ENCODE data around the gene DYRK1A. TPM values are rescaled to one million over a fixed set of nuclear protein-coding genes. Genes with fewer than 3 reads are reported as not detected.
"Not testable (repeated sequence)": the region's sequence is repeated elsewhere in the genome, so short reads cannot be mapped to it uniquely, and the experiment has no call there.

The DYRK1A gene
- total RNA-seq, 6 experiments from 2014 or later: 35.8 to 47.3 (median 42.5) TPM

- no peak for DNase-seq
- no peak for TF ChIP-seq CTCF (IDR thresholded peaks at IDR 0.05)
- Mint-ChIP-seq H3K4me3 (no peak overlapping the region), H3K27ac (no peak overlapping the region), H3K9me3 (no peaks in the 10 kb centered on the region), H3K36me3 (ENCODE audit: low read depth) (peaks cover 30% of the 10 kb centered on the region), H3K27me3 (ENCODE audit: insufficient read depth) (peaks cover 3% of the 10 kb centered on the region; the same call in 1 of the 2 replicates), H3K4me1 (ENCODE audit: low read depth) (peaks cover 7% of the 10 kb centered on the region; the same call in 1 of the 2 replicates)
These were observed 154.2 kb downstream of the DYRK1A start for GRCh38 chr21:37520801-37521200.

- Mint-ChIP-seq H3K36me3 (ENCODE audit: low read depth) (peaks cover 23% of the 10 kb centered on the region), H3K27me3 (ENCODE audit: insufficient read depth) (peaks cover 3% of the 10 kb centered on the region; the same call in 1 of the 2 replicates), H3K4me3 (no peak overlapping the region), H3K27ac (no peak overlapping the region), H3K9me3 (no peaks in the 10 kb centered on the region), H3K4me1 (ENCODE audit: low read depth) (peaks cover 7% of the 10 kb centered on the region; the same call in 1 of the 2 replicates)
- no peak for DNase-seq
- no peak for TF ChIP-seq CTCF (IDR thresholded peaks at IDR 0.05)
These were observed 155.1 kb downstream of the DYRK1A start for GRCh38 chr21:37521658-37522057.

- Mint-ChIP-seq H3K9me3 (no peaks in the 10 kb centered on the region), H3K27me3 (ENCODE audit: insufficient read depth) (no peaks in the 10 kb centered on the region; the same call in 1 of the 2 replicates), H3K4me3 (no peak overlapping the region; the same call in 1 of the 2 replicates), H3K4me1 (ENCODE audit: low read depth) (no peaks in the 10 kb centered on the region), H3K36me3 (ENCODE audit: low read depth) (peaks cover 12% of the 10 kb centered on the region), H3K27ac (no peak overlapping the region)
- TF ChIP-seq CTCF (IDR thresholded peaks at IDR 0.05): no peak
- no peak for DNase-seq
These were observed 156.2 kb downstream of the DYRK1A start for GRCh38 chr21:37522641-37523295.

GRCh38 chr21:37524944-37525343 lies 158.4 kb downstream of the DYRK1A start:
- not testable (repeated sequence) for H3K9me3 Mint-ChIP-seq, H3K4me3 Mint-ChIP-seq

GRCh38 chr21:37525810-37526209 lies 159.2 kb downstream of the DYRK1A start:
- Mint-ChIP-seq H3K4me3 (no peak overlapping the region), H3K27ac (no peak overlapping the region), H3K9me3 (no peaks in the 10 kb centered on the region), H3K27me3 (ENCODE audit: insufficient read depth) (peaks cover 7% of the 10 kb centered on the region), H3K4me1 (ENCODE audit: low read depth) (no peaks in the 10 kb centered on the region), H3K36me3 (ENCODE audit: low read depth) (no peaks in the 10 kb centered on the region)
- DNase-seq: no peak
- no peak for TF ChIP-seq CTCF (IDR thresholded peaks at IDR 0.05)

More at GRCh38 chr21:37524944-37525343, 158.4 kb downstream of the DYRK1A start:
- not testable (repeated sequence) for H3K36me3 Mint-ChIP-seq (ENCODE audit: low read depth); H3K27me3 Mint-ChIP-seq (ENCODE audit: insufficient read depth); H3K4me1 Mint-ChIP-seq (ENCODE audit: low read depth); H3K27ac Mint-ChIP-seq; DNase-seq

GRCh38 chr21:37527103-37527502 lies 160.5 kb downstream of the DYRK1A start:
- H3K4me1 Mint-ChIP-seq (ENCODE audit: low read depth): no peaks in the 10 kb centered on the region
- no peaks in the 10 kb centered on the region for H3K9me3 Mint-ChIP-seq
- no peaks in the 10 kb centered on the region for H3K36me3 Mint-ChIP-seq (ENCODE audit: low read depth)
- TF ChIP-seq CTCF (IDR thresholded peaks at IDR 0.05): no peak
- DNase-seq: no peak
- peaks cover 11% of the 10 kb centered on the region for H3K27me3 Mint-ChIP-seq (ENCODE audit: insufficient read depth)
- H3K4me3 Mint-ChIP-seq: no peak overlapping the region
- H3K27ac Mint-ChIP-seq: no peak overlapping the region

Measured in HFFc6 (cell line).